Measurements from ENCODE around the gene BORCS5. TPM values are rescaled to one million over a fixed set of nuclear protein-coding genes. Genes with fewer than 3 reads are reported as not detected.

The BORCS5 gene
- total RNA-seq, 1 experiment from 2014 or later, result 13.9 TPM

DNA sequence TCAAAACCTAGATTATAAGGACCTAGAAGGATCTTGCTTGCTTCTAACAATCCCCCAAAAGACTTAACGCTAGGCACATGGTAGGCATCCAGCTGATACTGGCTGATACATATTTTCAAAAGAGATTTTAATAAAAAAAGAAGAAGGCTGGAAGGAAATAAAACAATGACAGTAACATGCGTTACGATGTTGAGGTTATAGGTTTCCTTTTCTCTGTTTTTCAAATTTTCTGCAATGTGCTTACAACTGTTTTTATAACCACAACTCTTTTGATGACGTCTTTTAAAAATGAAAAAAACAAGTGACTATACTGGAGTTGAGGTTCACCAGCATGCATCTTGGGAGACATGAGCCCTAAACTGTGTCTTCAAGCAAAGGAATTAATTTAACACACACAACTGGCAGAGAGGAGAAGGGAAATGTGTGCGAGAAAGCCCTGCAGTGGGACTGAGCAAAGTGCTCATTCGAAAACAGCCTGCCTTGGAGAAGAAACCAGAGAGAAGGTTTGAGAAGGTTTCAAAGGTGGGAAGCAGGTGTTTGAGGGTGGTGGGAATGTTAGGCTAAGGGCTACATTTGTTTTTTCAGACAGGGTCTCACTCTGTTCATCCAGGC lies 125.4 kb downstream of the BORCS5 start:
- Histone ChIP-seq H3K14ac (ENCODE audit: insufficient read depth, low read length) (no peak overlapping the region), H3K4ac (ENCODE audit: low read depth, low read length) (no peak overlapping the region), H3K23ac (ENCODE audit: insufficient read length, low read depth, low read length) (no peak overlapping the region), H4K5ac (ENCODE audit: insufficient read length, low read depth, low read length) (no peak overlapping the region), H3K9ac (ENCODE audit: extremely low read depth, insufficient read length, low read length) (no peak overlapping the region), H3K27me3 (ENCODE audit: insufficient read depth, low read length) (no peaks in the 10 kb centered on the region), H3K18ac (ENCODE audit: insufficient read length, low read depth, low read length) (no peak overlapping the region), H2BK20ac (ENCODE audit: low read depth, low read length, poor library complexity, severe bottlenecking) (no peak overlapping the region), H2BK12ac (ENCODE audit: insufficient read length, low read depth, low read length) (no peak overlapping the region), H2AFZ (ENCODE audit: low read length) (no peak overlapping the region), H4K91ac (ENCODE audit: insufficient read length, low read depth, low read length) (no peak overlapping the region), H3K9me3 (ENCODE audit: control insufficient read depth, low read depth, low read length) (no peaks in the 10 kb centered on the region), H3K79me2 (ENCODE audit: insufficient read depth, low read length) (no peaks in the 10 kb centered on the region), H2BK5ac (ENCODE audit: insufficient read length, low read length) (no peak overlapping the region), H2BK120ac (ENCODE audit: low read depth, low read length, poor library complexity, severe bottlenecking) (no peak overlapping the region), H4K8ac (replicated peaks; ENCODE audit: insufficient read length, low read depth, low read length) (no peak overlapping the region), H3K4me2 (ENCODE audit: insufficient read depth, insufficient read length, low read length) (no peak overlapping the region), H3K56ac (ENCODE audit: insufficient read length, low read depth, low read length) (no peak overlapping the region), H3T11ph (ENCODE audit: low read length) (no peak overlapping the region), H2AK5ac (ENCODE audit: insufficient read length, low read length) (no peak overlapping the region), H4K20me1 (ENCODE audit: control insufficient read depth, insufficient read depth, insufficient read length) (no peaks in the 10 kb centered on the region), H3K27ac (ENCODE audit: insufficient read length, low read depth, low read length) (no peak overlapping the region), H3K79me1 (ENCODE audit: insufficient read depth, low read depth, low read length, poor library complexity, severe bottlenecking) (no peaks in the 10 kb centered on the region), H3K23me2 (ENCODE audit: insufficient read length, low read depth, low read length, poor library complexity, severe bottlenecking) (no peaks in the 10 kb centered on the region), H3K4me1 (ENCODE audit: insufficient read depth, low read length) (no peaks in the 10 kb centered on the region), H2BK15ac (ENCODE audit: low read depth, low read length) (no peak overlapping the region)
- Mint-ChIP-seq H3K36me3 (ENCODE audit: insufficient read depth in 1 of 3, low read depth in 3 of 3) (peaks cover 31 to 68% (median 57%) of the 10 kb centered on the region in 3 experiments; a peak in 6 of 7 replicates), H3K27ac (peak overlapping the region in 1 of 3 experiments; percentile 4; a peak in 1 of 7 replicates), H3K4me3 (no peak overlapping the region), H3K27me3 (ENCODE audit: low read depth) (no peaks in the 10 kb centered on the region), H3K4me1 (peaks cover 4 to 18% of the 10 kb centered on the region in 2 experiments; a peak in 3 of 4 replicates), H3K9me3 (no peaks in the 10 kb centered on the region)
- no peak for TF ChIP-seq CTCF (conservative IDR thresholded peaks at IDR 0.05)
- no CpG with 5 or more reads among the region's 6 CpGs for WGBS (ENCODE audit: extremely low coverage, insufficient read length, low lambda C conversion rate)
- DNase-seq, result no peak

Data from H9 (cell line).